Neural cell (in vitro differentiated cells): Measurements from ENCODE around the gene POLR2C.

Experiments
- CTCF ChIP-seq: fragments of 450-650 bp; IDR thresholded peaks from 2 replicates; pipeline ENCODE4 v1.5.1; 2014; ENCODE audit warnings: antibody characterized with exemption, mild to moderate bottlenecking, moderate library complexity; ENCODE audit not compliant: poor library complexity, severe bottlenecking
- EP300 ChIP-seq: fragments of 450-650 bp; conservative IDR thresholded peaks from 2 replicates; pipeline ENCODE4 v1.6.1; 2014; ENCODE audit warnings: antibody characterized with exemption, mild to moderate bottlenecking, moderate library complexity; ENCODE audit not compliant: poor library complexity, severe bottlenecking
- EZH2 ChIP-seq: fragments of 200-600, 300-800 bp; shearing (Covaris generic), sonication (generic); IDR thresholded peaks from 2 replicates; pipeline ENCODE4 v1.6.1; 2014; ENCODE audit warnings: antibody characterized with exemption, low read length, borderline replicate concordance, mild to moderate bottlenecking; ENCODE audit not compliant: insufficient read depth, poor library complexity, severe bottlenecking
- POLR2AphosphoS5 ChIP-seq: IDR thresholded peaks from 2 replicates; pipeline ENCODE4 v1.6.1; 2012
- REST ChIP-seq: IDR thresholded peaks from 2 replicates; pipeline ENCODE4 v1.6.1; 2012; ENCODE audit warnings: borderline replicate concordance
- TAF1 ChIP-seq: IDR thresholded peaks from 2 replicates; pipeline ENCODE4 v1.6.1; 2012; ENCODE audit warnings: low read depth

- TF ChIP-seq CTCF (no peak), POLR2AphosphoS5 (no peak), EZH2 (no peak), EP300 (no peak), REST (no peak), TAF1 (no peak)
Measured at GRCh38 chr16:57514791-57515600, 52.5 kb downstream of the POLR2C start.
